Neural progenitor cell (in vitro differentiated cells): ENCODE data around the gene CAPG. TPM values are rescaled to one million over a fixed set of nuclear protein-coding genes. Genes with fewer than 3 reads are reported as not detected.
A peak's percentile ranks its signal among the peaks of the same experiment; 100 is the strongest.

Experiments
- DNase-seq: peaks from one replicate; pipeline ENCODE4 v3.0.0-alpha.2; 2016; ENCODE audit warnings: low spot score
- H2AFZ ChIP-seq: fragments of 200-600 bp; sonication (generic); replicated peaks from 2 replicates; pipeline ENCODE4 v1.6.1; 2016; ENCODE audit warnings: antibody characterized with exemption
- H3F3A ChIP-seq: fragments of 200-600 bp; sonication (generic); 2 replicates; pipeline ENCODE4 v1.6.1; 2016; ENCODE audit warnings: antibody characterized with exemption, low read depth
- H3K27ac ChIP-seq: fragments of 200-600 bp; sonication (generic); 2 replicates; pipeline ENCODE4 v1.5.1; 2016; ENCODE audit warnings: mild to moderate bottlenecking
- H3K27me3 ChIP-seq: fragments of 200-600 bp; sonication (generic); 2 replicates; pipeline ENCODE4 v1.6.1; 2016; ENCODE audit warnings: mild to moderate bottlenecking, moderate library complexity
- H3K36me3 ChIP-seq: fragments of 200-600 bp; sonication (generic); 2 replicates; pipeline ENCODE4 v1.5.1; 2016
- H3K4me1 ChIP-seq: fragments of 200-600 bp; sonication (generic); 2 replicates; pipeline ENCODE4 v1.6.1; 2016; ENCODE audit warnings: mixed run types
- H3K4me2 ChIP-seq: fragments of 200-600 bp; sonication (generic); 2 replicates; pipeline ENCODE4 v1.6.1; 2016
- H3K4me3 ChIP-seq: fragments of 200-600 bp; sonication (generic); 2 replicates; pipeline ENCODE4 v1.5.1; 2016
- H3K79me2 ChIP-seq: fragments of 200-600 bp; sonication (generic); 2 replicates; pipeline ENCODE4 v1.6.1; 2016; ENCODE audit warnings: low read depth
- H3K9ac ChIP-seq: fragments of 200-600 bp; sonication (generic); 2 replicates; pipeline ENCODE4 v1.6.1; 2016
- H3K9me3 ChIP-seq: fragments of 200-600 bp; sonication (generic); 2 replicates; pipeline ENCODE4 v1.5.1; 2016; ENCODE audit warnings: low read depth
- H4K20me1 ChIP-seq: fragments of 200-600 bp; sonication (generic); 2 replicates; pipeline ENCODE4 v1.6.1; 2016; ENCODE audit warnings: low read depth
- H3K27ac Mint-ChIP-seq: 3 replicates; pipeline ENCODE4 v1.8.0; 2021; ENCODE audit warnings: mixed read lengths
- H3K27me3 Mint-ChIP-seq: 2 replicates; pipeline ENCODE4 v1.8.0; 2022; ENCODE audit warnings: low read depth, mild to moderate bottlenecking, inconsistent platforms, moderate library complexity, mixed read lengths; ENCODE audit not compliant: insufficient read depth
- H3K36me3 Mint-ChIP-seq: 3 replicates; pipeline ENCODE4 v1.8.0; 2021; ENCODE audit warnings: mixed read lengths
- H3K4me1 Mint-ChIP-seq: 3 replicates; pipeline ENCODE4 v1.8.0; 2021; ENCODE audit warnings: mixed read lengths
- H3K4me3 Mint-ChIP-seq: 3 replicates; pipeline ENCODE4 v1.8.0; 2021; ENCODE audit warnings: mild to moderate bottlenecking, moderate library complexity, mixed read lengths
- H3K9me3 Mint-ChIP-seq: 3 replicates; pipeline ENCODE4 v1.8.0; 2020; ENCODE audit warnings: mixed read lengths
- EZH2 ChIP-seq: fragments of 200-600 bp; sonication (generic); IDR thresholded peaks from 2 replicates; pipeline ENCODE4 v1.6.1; 2017; ENCODE audit warnings: antibody characterized with exemption, mild to moderate bottlenecking, moderate library complexity
- EZH2phosphoT487 ChIP-seq: fragments of 200-600 bp; sonication (generic); IDR thresholded peaks from 2 replicates; pipeline ENCODE4 v1.6.1; 2017; ENCODE audit warnings: antibody characterized with exemption
- total RNA-seq: library from RNA; depleted of rRNA; stranded (reverse); fragments of >200 nt; gene quantifications from 2 replicates; pipeline ENCODE4 v1.2.3, GENCODE V29; 2015; ENCODE audit warnings: low replicate concordance
- TF ChIP-seq, protein P1 (sequence below): fragments of 200-600 bp; sonication (generic); IDR thresholded peaks from 2 replicates; pipeline ENCODE4 v1.5.1; 2017; ENCODE audit warnings: antibody characterized with exemption, mild to moderate bottlenecking

The CAPG gene
- total RNA-seq, 1 donor from 2014 or later = 23.9 TPM

GRCh38 chr2:85433511-85434089, 23.4 kb upstream of the CAPG start:
- no peak overlapping the region for H3K9ac ChIP-seq
- H3K27me3 ChIP-seq = peaks cover 11% of the 10 kb centered on the region
- no peaks in the 10 kb centered on the region for H3K79me2 ChIP-seq
- H4K20me1 ChIP-seq = no peaks in the 10 kb centered on the region
- H3K4me1 ChIP-seq = peaks cover 30% of the 10 kb centered on the region
- TF ChIP-seq, protein P1, sequence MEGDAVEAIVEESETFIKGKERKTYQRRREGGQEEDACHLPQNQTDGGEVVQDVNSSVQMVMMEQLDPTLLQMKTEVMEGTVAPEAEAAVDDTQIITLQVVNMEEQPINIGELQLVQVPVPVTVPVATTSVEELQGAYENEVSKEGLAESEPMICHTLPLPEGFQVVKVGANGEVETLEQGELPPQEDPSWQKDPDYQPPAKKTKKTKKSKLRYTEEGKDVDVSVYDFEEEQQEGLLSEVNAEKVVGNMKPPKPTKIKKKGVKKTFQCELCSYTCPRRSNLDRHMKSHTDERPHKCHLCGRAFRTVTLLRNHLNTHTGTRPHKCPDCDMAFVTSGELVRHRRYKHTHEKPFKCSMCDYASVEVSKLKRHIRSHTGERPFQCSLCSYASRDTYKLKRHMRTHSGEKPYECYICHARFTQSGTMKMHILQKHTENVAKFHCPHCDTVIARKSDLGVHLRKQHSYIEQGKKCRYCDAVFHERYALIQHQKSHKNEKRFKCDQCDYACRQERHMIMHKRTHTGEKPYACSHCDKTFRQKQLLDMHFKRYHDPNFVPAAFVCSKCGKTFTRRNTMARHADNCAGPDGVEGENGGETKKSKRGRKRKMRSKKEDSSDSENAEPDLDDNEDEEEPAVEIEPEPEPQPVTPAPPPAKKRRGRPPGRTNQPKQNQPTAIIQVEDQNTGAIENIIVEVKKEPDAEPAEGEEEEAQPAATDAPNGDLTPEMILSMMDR = no peak
- TF ChIP-seq EZH2 = no peak
- no peak for TF ChIP-seq EZH2phosphoT487
- H3K4me2 ChIP-seq = no peak overlapping the region
- H3K9me3 ChIP-seq = no peaks in the 10 kb centered on the region
- H3K36me3 ChIP-seq = no peaks in the 10 kb centered on the region
- Mint-ChIP-seq H3K27ac (peak overlapping the region; percentile 92), H3K4me3 (peak overlapping the region; percentile 46), H3K4me1 (peaks cover 73% of the 10 kb centered on the region), H3K27me3 (peaks cover 6% of the 10 kb centered on the region), H3K36me3 (no peaks in the 10 kb centered on the region), H3K9me3 (no peaks in the 10 kb centered on the region)
- H2AFZ ChIP-seq = no peak overlapping the region
- H3K27ac ChIP-seq = no peak overlapping the region
- peaks cover 24% of the 10 kb centered on the region for H3F3A ChIP-seq
- H3K4me3 ChIP-seq = no peak overlapping the region
- DNase-seq = no peak

GRCh38 chr2:85431570-85432205, 21.5 kb upstream of the CAPG start:
- Histone ChIP-seq H2AFZ (peak overlapping the region; percentile 38), H3F3A (peaks cover 14% of the 10 kb centered on the region), H3K79me2 (no peaks in the 10 kb centered on the region), H3K27me3 (peaks cover 2% of the 10 kb centered on the region), H3K4me3 (peak overlapping the region; percentile 29), H4K20me1 (no peaks in the 10 kb centered on the region), H3K36me3 (no peaks in the 10 kb centered on the region), H3K9me3 (no peaks in the 10 kb centered on the region), H3K27ac (no peak overlapping the region), H3K4me1 (peaks cover 23% of the 10 kb centered on the region), H3K9ac (no peak overlapping the region), H3K4me2 (peak overlapping the region; percentile 58)
- H3K27me3 Mint-ChIP-seq = peaks cover 9% of the 10 kb centered on the region
- peak overlapping the region; percentile 74 for H3K4me3 Mint-ChIP-seq
- DNase-seq = no peak
- H3K9me3 Mint-ChIP-seq = no peaks in the 10 kb centered on the region
- H3K4me1 Mint-ChIP-seq = peaks cover 62% of the 10 kb centered on the region
- H3K36me3 Mint-ChIP-seq = no peaks in the 10 kb centered on the region
- TF ChIP-seq EZH2phosphoT487 (no peak), EZH2 (no peak)
- TF ChIP-seq, protein P1 = no peak
- H3K27ac Mint-ChIP-seq = peak overlapping the region; percentile 96

GRCh38 chr2:85430752-85431569, 20.8 kb upstream of the CAPG start:
- Mint-ChIP-seq H3K4me1 (peaks cover 55% of the 10 kb centered on the region), H3K9me3 (no peaks in the 10 kb centered on the region), H3K36me3 (no peaks in the 10 kb centered on the region), H3K27me3 (peaks cover 4% of the 10 kb centered on the region), H3K4me3 (peak overlapping the region; percentile 74), H3K27ac (peak overlapping the region; percentile 96)
- TF ChIP-seq, protein P1 = no peak
- TF ChIP-seq EZH2phosphoT487 (no peak), EZH2 (no peak)
- no peaks in the 10 kb centered on the region for H3K9me3 ChIP-seq
- H3K4me3 ChIP-seq = peak overlapping the region; percentile 29
- H3K79me2 ChIP-seq = no peaks in the 10 kb centered on the region
- H3K27me3 ChIP-seq = no peaks in the 10 kb centered on the region
- H3K4me1 ChIP-seq = peaks cover 23% of the 10 kb centered on the region
- H3K27ac ChIP-seq = no peak overlapping the region
- peak overlapping the region; percentile 58 for H3K4me2 ChIP-seq
- peaks cover 14% of the 10 kb centered on the region for H3F3A ChIP-seq
- no peak overlapping the region for H3K9ac ChIP-seq
- H4K20me1 ChIP-seq = no peaks in the 10 kb centered on the region
- H2AFZ ChIP-seq = peak overlapping the region; percentile 38
- peak; percentile 93 for DNase-seq
- no peaks in the 10 kb centered on the region for H3K36me3 ChIP-seq
